ENCODE data around the gene SLX9.

GRCh38 chr21:44990921-44991320 is 51.1 kb downstream of the SLX9 start:
- TF ChIP-seq CTCF (conservative IDR thresholded peaks at IDR 0.05) = no peak
- no peak for TF ChIP-seq ZFX (IDR thresholded peaks at IDR 0.05)

Data from C4-2B (cell line).